ENCODE data around the gene PNPLA5.

The PNPLA5 gene

GRCh38 chr22:43886231-43886630, 5.6 kb downstream of the PNPLA5 start:
- H3K4me3 ChIP-seq (ENCODE audit: insufficient read depth, low read length, poor library complexity, severe bottlenecking): no peak overlapping the region
- H3K4me2 ChIP-seq (ENCODE audit: low read depth, low read length, poor library complexity, severe bottlenecking): no peak overlapping the region
- no peaks in the 10 kb centered on the region for H3K27me3 ChIP-seq (ENCODE audit: low read length)
- H4K20me1 ChIP-seq (ENCODE audit: low read depth, low read length): no peaks in the 10 kb centered on the region
- H3K27ac ChIP-seq (ENCODE audit: low read depth, low read length): no peak overlapping the region
- H3K79me2 ChIP-seq (ENCODE audit: insufficient read depth, low read length): no peaks in the 10 kb centered on the region
- TF ChIP-seq, protein P1, sequence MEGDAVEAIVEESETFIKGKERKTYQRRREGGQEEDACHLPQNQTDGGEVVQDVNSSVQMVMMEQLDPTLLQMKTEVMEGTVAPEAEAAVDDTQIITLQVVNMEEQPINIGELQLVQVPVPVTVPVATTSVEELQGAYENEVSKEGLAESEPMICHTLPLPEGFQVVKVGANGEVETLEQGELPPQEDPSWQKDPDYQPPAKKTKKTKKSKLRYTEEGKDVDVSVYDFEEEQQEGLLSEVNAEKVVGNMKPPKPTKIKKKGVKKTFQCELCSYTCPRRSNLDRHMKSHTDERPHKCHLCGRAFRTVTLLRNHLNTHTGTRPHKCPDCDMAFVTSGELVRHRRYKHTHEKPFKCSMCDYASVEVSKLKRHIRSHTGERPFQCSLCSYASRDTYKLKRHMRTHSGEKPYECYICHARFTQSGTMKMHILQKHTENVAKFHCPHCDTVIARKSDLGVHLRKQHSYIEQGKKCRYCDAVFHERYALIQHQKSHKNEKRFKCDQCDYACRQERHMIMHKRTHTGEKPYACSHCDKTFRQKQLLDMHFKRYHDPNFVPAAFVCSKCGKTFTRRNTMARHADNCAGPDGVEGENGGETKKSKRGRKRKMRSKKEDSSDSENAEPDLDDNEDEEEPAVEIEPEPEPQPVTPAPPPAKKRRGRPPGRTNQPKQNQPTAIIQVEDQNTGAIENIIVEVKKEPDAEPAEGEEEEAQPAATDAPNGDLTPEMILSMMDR (IDR thresholded peaks at IDR 0.05; ENCODE audit: insufficient read depth, low read length, poor library complexity, severe bottlenecking): no peak
- TF ChIP-seq EZH2phosphoT487 (conservative IDR thresholded peaks at IDR 0.05; ENCODE audit: low read length): no peak
- H2AFZ ChIP-seq (ENCODE audit: low read depth, low read length, severe bottlenecking): no peak overlapping the region
- no peaks in the 10 kb centered on the region for H3K36me3 ChIP-seq (ENCODE audit: low read length)
- H3F3A ChIP-seq (ENCODE audit: insufficient read depth): no peaks in the 10 kb centered on the region
- no peaks in the 10 kb centered on the region for H3K9me3 ChIP-seq (ENCODE audit: insufficient read depth, low read length)
- no peaks in the 10 kb centered on the region for H3K9me2 ChIP-seq (replicated peaks; ENCODE audit: insufficient read depth, low read length)
- no peak overlapping the region for H3K9ac ChIP-seq (ENCODE audit: low read length)

GRCh38 chr22:43885786-43886185, 6.0 kb downstream of the PNPLA5 start:
- Histone ChIP-seq H3K79me2 (ENCODE audit: insufficient read depth, low read length) (no peaks in the 10 kb centered on the region), H3F3A (ENCODE audit: insufficient read depth) (no peaks in the 10 kb centered on the region), H4K20me1 (ENCODE audit: low read depth, low read length) (no peaks in the 10 kb centered on the region), H2AFZ (ENCODE audit: low read depth, low read length, severe bottlenecking) (no peak overlapping the region), H3K9me3 (ENCODE audit: insufficient read depth, low read length) (no peaks in the 10 kb centered on the region), H3K9me2 (replicated peaks; ENCODE audit: insufficient read depth, low read length) (no peaks in the 10 kb centered on the region), H3K36me3 (ENCODE audit: low read length) (no peaks in the 10 kb centered on the region), H3K27me3 (ENCODE audit: low read length) (no peaks in the 10 kb centered on the region), H3K4me3 (ENCODE audit: insufficient read depth, low read length, poor library complexity, severe bottlenecking) (no peak overlapping the region), H3K9ac (ENCODE audit: low read length) (no peak overlapping the region), H3K4me2 (ENCODE audit: low read depth, low read length, poor library complexity, severe bottlenecking) (no peak overlapping the region), H3K27ac (ENCODE audit: low read depth, low read length) (no peak overlapping the region)
- TF ChIP-seq EZH2phosphoT487 (conservative IDR thresholded peaks at IDR 0.05; ENCODE audit: low read length): no peak
- TF ChIP-seq, protein P1 (IDR thresholded peaks at IDR 0.05; ENCODE audit: insufficient read depth, low read length, poor library complexity, severe bottlenecking): no peak

GRCh38 chr22:43885319-43885671, 6.5 kb downstream of the PNPLA5 start:
- Histone ChIP-seq H3F3A (ENCODE audit: insufficient read depth) (no peaks in the 10 kb centered on the region), H3K36me3 (ENCODE audit: low read length) (no peaks in the 10 kb centered on the region), H4K20me1 (ENCODE audit: low read depth, low read length) (no peaks in the 10 kb centered on the region), H3K4me2 (ENCODE audit: low read depth, low read length, poor library complexity, severe bottlenecking) (no peak overlapping the region), H3K27me3 (ENCODE audit: low read length) (no peaks in the 10 kb centered on the region), H3K4me3 (ENCODE audit: insufficient read depth, low read length, poor library complexity, severe bottlenecking) (no peak overlapping the region), H3K9ac (ENCODE audit: low read length) (no peak overlapping the region), H3K9me3 (ENCODE audit: insufficient read depth, low read length) (no peaks in the 10 kb centered on the region), H3K27ac (ENCODE audit: low read depth, low read length) (no peak overlapping the region), H2AFZ (ENCODE audit: low read depth, low read length, severe bottlenecking) (no peak overlapping the region), H3K79me2 (ENCODE audit: insufficient read depth, low read length) (no peaks in the 10 kb centered on the region), H3K9me2 (replicated peaks; ENCODE audit: insufficient read depth, low read length) (no peaks in the 10 kb centered on the region)
- no peak for TF ChIP-seq EZH2phosphoT487 (conservative IDR thresholded peaks at IDR 0.05; ENCODE audit: low read length)
- TF ChIP-seq, protein P1 (IDR thresholded peaks at IDR 0.05; ENCODE audit: insufficient read depth, low read length, poor library complexity, severe bottlenecking): peak; percentile 7
